ENCODE results near the gene MSH3. TPM values are rescaled to one million over a fixed set of nuclear protein-coding genes. Genes with fewer than 3 reads are reported as not detected.
"Not testable (repeated sequence)": the region's sequence is repeated elsewhere in the genome, so short reads cannot be mapped to it uniquely, and the experiment has no call there.

MSH3 gene
- total and polyA plus RNA-seq, 2 donors from 2014 or later, result 7.0 to 22.1 TPM

DNA sequence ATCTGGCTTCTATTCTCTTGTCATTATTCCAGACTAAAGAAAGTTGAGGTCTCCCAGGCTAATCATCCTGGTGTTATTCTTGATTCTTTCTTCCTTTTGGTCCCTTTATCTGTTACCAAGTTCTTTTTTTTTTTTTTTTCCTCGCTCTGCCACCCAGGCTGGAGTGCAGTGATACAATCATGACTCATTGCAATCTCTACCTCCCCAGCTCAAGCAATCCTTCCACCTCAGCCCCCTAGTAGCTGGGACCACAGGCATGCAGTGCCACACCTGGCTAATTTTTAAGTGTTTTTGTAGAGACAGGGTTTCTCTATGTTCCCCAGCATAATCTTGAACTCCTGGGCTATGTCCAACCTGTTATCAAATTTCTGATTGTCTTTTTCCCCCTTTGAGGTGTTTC is 126.9 kb downstream of the MSH3 start:
- no peak for FAIRE-seq

DNA sequence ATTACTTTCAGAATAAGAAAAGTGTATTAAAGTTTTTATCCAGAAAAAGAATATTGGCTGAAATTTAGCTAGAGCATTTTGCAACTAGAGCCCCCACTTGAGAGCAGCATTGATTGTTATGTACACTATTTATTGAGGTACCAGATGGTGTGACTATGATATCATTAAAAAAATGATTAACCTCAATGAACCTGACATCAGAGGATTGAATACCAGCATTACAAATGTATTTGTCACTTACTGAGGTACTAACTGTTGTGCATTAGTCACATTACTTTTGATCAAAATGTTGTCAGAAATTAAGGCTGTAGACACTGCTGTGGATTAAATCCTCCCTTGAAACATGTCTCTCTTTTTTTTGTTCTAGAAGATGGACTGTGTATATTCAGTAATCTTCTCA is 128.2 kb downstream of the MSH3 start:
- H3K27ac ChIP-seq (ENCODE audit: low read depth in 2 of 2, low read length in 2 of 2), result no peak overlapping the region
- H3K9ac ChIP-seq (ENCODE audit: low read length in 3 of 3), result no peak overlapping the region
- peaks cover 0 to 13% (median 2%) of the 10 kb centered on the region in 3 donors for H3K36me3 ChIP-seq (ENCODE audit: control insufficient read depth in 2 of 3, insufficient read depth in 3 of 3, low read length in 3 of 3)
- H3K4me1 ChIP-seq (ENCODE audit: control insufficient read depth in 2 of 3, insufficient read depth in 2 of 3, low read depth in 1 of 3, low read length in 3 of 3), result no peaks in the 10 kb centered on the region
- FAIRE-seq (no peak), DNase-seq (no peak)
- H3K9me3 ChIP-seq (ENCODE audit: control insufficient read depth in 2 of 3, insufficient read depth in 1 of 3, low read length in 3 of 3), result no peaks in the 10 kb centered on the region
- no peak overlapping the region for H3K4me3 ChIP-seq (ENCODE audit: low read length in 3 of 3)
- no peaks in the 10 kb centered on the region for H3K27me3 ChIP-seq (ENCODE audit: control insufficient read depth, insufficient read depth, low read length)
- no peak for TF ChIP-seq CTCF (IDR thresholded peaks at IDR 0.05; ENCODE audit: borderline replicate concordance, extremely low read depth, insufficient read depth)
- intact Hi-C loops (cut with DNase I), result no loop called here

More for the DNA sequence above, 126.9 kb downstream of the MSH3 start:
- H3K27me3 ChIP-seq (ENCODE audit: control insufficient read depth, insufficient read depth, low read length), result no peaks in the 10 kb centered on the region
- DNase-seq, result no peak
- intact Hi-C loops (cut with DNase I), result no loop called here
- no peak overlapping the region for H3K9ac ChIP-seq (ENCODE audit: low read length in 3 of 3)
- no peaks in the 10 kb centered on the region for H3K9me3 ChIP-seq (ENCODE audit: control insufficient read depth in 2 of 3, insufficient read depth in 1 of 3, low read length in 3 of 3)
- no peak overlapping the region for H3K4me3 ChIP-seq (ENCODE audit: low read length in 3 of 3)
- no peak for TF ChIP-seq CTCF (IDR thresholded peaks at IDR 0.05; ENCODE audit: borderline replicate concordance, extremely low read depth, insufficient read depth)
- peaks cover 0 to 16% (median 2%) of the 10 kb centered on the region in 3 donors for H3K36me3 ChIP-seq (ENCODE audit: control insufficient read depth in 2 of 3, insufficient read depth in 3 of 3, low read length in 3 of 3)
- H3K4me1 ChIP-seq (ENCODE audit: control insufficient read depth in 2 of 3, insufficient read depth in 2 of 3, low read depth in 1 of 3, low read length in 3 of 3), result no peaks in the 10 kb centered on the region
- H3K27ac ChIP-seq (ENCODE audit: low read depth in 2 of 2, low read length in 2 of 2), result no peak overlapping the region

DNA sequence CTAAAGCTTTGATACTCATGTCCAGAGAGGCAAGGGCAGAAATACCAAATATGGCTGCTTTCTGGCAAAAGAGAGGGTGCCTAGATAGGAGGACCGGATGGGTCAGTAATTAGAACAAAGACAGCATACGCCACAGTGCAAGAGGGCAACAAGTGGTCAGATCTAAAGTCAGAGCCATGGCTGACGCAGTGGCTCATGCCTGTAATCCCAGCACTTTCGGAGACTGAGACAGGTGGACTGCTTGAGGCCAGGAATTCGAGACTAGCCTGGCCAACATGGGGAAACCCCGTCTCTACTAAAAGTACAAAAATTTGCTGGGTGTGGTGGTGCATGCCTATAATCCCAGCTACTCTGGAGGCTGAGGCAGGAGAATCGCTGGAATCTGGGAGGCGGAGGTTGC is 129.3 kb downstream of the MSH3 start:
- H3K9me3 ChIP-seq (ENCODE audit: control insufficient read depth in 2 of 3, insufficient read depth in 1 of 3, low read length in 3 of 3); intact Hi-C loops (cut with DNase I); H3K27ac ChIP-seq (ENCODE audit: low read depth in 2 of 2, low read length in 2 of 2); H3K27me3 ChIP-seq (ENCODE audit: control insufficient read depth, insufficient read depth, low read length); DNase-seq; H3K4me3 ChIP-seq (ENCODE audit: low read length in 3 of 3); H3K4me1 ChIP-seq (ENCODE audit: control insufficient read depth in 2 of 3, insufficient read depth in 2 of 3, low read depth in 1 of 3, low read length in 3 of 3); H3K9ac ChIP-seq (ENCODE audit: low read length in 3 of 3); FAIRE-seq: not testable (repeated sequence)
- H3K36me3 ChIP-seq (ENCODE audit: control insufficient read depth in 2 of 3, insufficient read depth in 3 of 3, low read length in 3 of 3), result peaks cover 0 to 11% (median 2%) of the 10 kb centered on the region in 3 donors

- intact Hi-C loops (cut with DNase I), result no loop called here
These were observed 130.0 kb downstream of the MSH3 start for GRCh38 chr5:80784451-80784850.

DNA sequence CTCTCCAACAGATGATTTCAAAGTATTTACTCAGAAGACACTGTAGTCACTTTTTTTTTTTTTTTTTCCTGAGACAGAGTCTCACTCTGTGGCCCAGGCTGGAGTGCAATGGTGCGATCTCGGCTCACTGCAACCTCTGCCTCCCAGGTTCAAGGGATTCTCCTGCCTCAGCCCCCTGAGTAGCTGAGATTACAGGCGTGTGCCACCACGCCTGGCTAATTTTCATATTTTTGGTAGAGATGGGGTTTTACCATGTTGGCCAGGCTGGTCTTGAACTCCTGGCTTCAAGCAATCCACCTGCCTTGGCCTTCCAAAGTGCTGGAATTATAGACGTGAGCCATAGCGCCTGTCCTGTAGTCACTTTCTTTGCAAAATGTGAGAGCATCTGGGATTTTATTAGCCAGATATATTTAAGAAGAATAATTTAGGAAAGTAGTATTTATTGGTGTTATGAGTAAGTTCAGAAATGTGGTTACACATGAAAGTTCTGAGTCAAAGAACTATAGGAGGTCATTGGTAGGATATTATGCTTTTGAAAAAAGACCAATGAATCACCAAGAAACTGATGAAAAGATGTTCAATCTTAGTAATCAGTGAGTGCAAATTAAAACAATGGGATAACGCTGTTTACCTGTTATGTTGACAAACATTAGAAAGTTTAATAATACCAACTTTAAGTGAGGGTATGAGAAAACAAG is 135.0 kb downstream of the MSH3 start:
- H3K4me1 ChIP-seq (ENCODE audit: control insufficient read depth in 2 of 3, insufficient read depth in 2 of 3, low read depth in 1 of 3, low read length in 3 of 3); H3K27me3 ChIP-seq (ENCODE audit: control insufficient read depth, insufficient read depth, low read length); H3K4me3 ChIP-seq (ENCODE audit: low read length in 3 of 3); FAIRE-seq; H3K9ac ChIP-seq (ENCODE audit: low read length in 3 of 3); DNase-seq; H3K9me3 ChIP-seq (ENCODE audit: control insufficient read depth in 2 of 3, insufficient read depth in 1 of 3, low read length in 3 of 3); H3K27ac ChIP-seq (ENCODE audit: low read depth in 2 of 2, low read length in 2 of 2); intact Hi-C loops (cut with DNase I): not testable (repeated sequence)
- H3K36me3 ChIP-seq (ENCODE audit: control insufficient read depth in 2 of 3, insufficient read depth in 3 of 3, low read length in 3 of 3), result peaks cover 5 to 14% (median 6%) of the 10 kb centered on the region in 3 donors

More at GRCh38 chr5:80784451-80784850, 130.0 kb downstream of the MSH3 start:
- no peaks in the 10 kb centered on the region for H3K27me3 ChIP-seq (ENCODE audit: control insufficient read depth, insufficient read depth, low read length)
- TF ChIP-seq CTCF (IDR thresholded peaks at IDR 0.05; ENCODE audit: borderline replicate concordance, extremely low read depth, insufficient read depth), result no peak
- no peak overlapping the region for H3K4me3 ChIP-seq (ENCODE audit: low read length in 3 of 3)
- H3K27ac ChIP-seq (ENCODE audit: low read depth in 2 of 2, low read length in 2 of 2), result no peak overlapping the region
- no peak overlapping the region for H3K9ac ChIP-seq (ENCODE audit: low read length in 3 of 3)
- FAIRE-seq (no peak), DNase-seq (no peak)
- no peaks in the 10 kb centered on the region for H3K4me1 ChIP-seq (ENCODE audit: control insufficient read depth in 2 of 3, insufficient read depth in 2 of 3, low read depth in 1 of 3, low read length in 3 of 3)
- no peaks in the 10 kb centered on the region for H3K9me3 ChIP-seq (ENCODE audit: control insufficient read depth in 2 of 3, insufficient read depth in 1 of 3, low read length in 3 of 3)
- H3K36me3 ChIP-seq (ENCODE audit: control insufficient read depth in 2 of 3, insufficient read depth in 3 of 3, low read length in 3 of 3), result peaks cover 0 to 11% (median 2%) of the 10 kb centered on the region in 3 donors
